ENCODE data around the gene GLTP.
A peak's percentile ranks its signal among the peaks of the same experiment; 100 is the strongest.

The GLTP gene

DNA sequence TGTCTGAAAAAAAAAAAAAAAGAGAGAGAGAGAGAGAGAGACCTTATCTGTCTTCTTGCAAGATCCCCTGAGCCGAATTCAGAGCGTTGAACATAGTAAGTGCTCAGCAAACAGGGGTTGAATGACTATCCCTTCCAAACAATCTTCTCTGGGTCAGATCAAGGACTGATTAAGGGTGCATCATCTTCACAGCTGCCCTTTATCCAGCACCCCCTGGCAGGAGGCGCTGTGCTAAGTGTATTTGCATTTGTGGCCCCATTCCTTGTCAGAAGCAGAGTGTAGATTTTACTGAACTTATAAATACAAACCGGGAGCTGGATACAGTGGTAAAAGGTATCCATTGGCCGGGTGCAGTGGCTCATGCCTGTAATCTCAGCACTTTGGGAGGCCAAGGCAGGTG, 38.3 kb downstream of the GLTP start:
- no peak for DNase-seq (ENCODE audit: low read depth)

DNA sequence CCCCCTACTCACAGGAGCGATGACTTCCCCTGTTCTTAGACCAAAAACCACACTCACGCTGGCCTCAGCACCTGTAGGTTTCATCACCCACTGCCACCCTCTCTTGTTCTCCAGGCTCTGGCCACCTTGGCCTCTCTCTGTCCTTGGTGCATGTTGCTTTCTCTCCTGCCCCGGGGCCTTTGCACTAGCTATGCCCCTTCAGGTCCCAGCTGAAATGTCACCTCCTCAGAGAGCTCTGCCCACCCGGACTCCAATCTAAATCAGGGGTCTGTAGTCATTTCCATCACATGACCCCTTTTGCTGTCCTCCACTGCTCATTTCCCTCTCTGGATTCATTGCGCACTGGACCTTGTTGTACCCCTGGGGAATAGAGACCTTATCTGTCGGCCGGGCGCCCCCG, 39.0 kb downstream of the GLTP start:
- DNase-seq (ENCODE audit: low read depth), result no peak

DNA sequence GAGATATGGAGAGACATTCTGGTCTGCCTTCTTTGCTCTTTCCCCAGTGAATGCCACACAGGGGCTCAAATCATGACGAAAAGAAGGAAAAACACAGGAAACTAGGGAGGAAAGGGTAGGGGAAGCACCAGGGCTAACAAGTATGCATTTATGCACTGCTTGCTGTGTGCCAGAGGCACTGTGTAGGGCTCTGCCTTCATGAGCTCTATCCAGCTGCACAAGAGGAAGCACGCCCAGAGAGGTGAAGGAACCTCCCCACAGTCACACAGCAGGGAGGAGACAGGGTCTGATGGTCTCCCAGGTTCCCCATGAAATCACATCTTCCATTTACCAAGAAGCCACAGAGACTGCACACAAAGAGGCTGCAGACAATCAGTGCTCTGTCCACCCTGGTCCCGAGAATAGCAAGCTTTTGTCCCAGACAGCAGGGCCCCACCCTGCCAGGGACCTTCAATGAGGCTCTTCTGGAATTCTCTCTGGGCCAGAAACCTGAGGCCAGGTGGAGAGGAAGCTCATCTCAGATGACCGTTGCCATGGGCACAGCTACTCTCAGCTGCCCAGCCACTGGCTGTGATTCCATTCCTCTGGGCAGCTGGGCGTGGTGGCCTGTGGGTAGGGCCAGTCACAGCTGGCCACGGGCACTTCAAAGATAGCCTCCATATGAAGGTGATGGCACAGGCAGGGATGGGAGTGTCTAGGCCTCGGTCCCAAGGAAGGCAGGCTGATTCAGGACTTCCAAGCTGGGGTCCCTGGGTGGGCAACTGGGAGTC, 39.9 kb downstream of the GLTP start:
- DNase-seq (ENCODE audit: low read depth), result no peak

DNA sequence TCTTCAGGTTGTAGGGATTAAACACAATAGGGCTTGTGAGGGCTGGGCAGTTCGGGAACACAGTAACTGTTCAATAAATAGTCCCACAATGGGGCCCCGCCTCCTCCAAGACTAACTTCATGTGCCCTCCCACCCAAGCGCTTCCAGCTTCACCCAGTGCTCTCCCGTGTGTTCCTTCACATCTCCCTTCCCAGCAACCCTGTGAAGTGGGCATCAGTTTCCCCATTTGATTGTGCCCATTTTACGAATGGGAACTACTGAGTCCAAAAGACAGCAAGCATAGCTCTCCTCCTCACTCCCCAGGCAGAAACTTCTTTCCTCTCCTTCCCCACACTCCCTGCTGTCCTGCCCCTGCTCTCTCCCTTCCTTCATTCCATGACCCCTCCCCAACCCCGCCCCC, 40.9 kb downstream of the GLTP start:
- no peak for DNase-seq (ENCODE audit: low read depth)

DNA sequence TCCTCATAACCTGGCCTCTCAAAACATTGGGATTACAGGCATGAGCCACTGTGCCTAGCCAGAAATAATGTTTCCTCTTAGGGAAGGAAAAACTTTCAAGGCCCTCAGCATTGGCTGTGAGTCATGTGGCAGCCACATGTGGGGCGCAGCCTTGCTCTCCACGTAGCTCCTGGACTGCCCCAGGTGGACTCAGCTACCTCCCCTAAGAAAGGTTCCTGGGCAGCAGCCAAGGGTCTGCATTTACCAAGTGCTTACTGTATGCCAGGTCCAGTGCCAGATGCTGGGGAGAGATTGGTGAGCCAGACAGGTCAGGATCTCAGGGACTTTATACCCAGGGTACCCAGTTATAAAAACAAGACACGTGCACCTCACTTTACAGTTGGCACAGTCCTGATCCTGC, 43.4 kb downstream of the GLTP start:
- DNase-seq (ENCODE audit: low read depth), result peak; percentile 66

DNA sequence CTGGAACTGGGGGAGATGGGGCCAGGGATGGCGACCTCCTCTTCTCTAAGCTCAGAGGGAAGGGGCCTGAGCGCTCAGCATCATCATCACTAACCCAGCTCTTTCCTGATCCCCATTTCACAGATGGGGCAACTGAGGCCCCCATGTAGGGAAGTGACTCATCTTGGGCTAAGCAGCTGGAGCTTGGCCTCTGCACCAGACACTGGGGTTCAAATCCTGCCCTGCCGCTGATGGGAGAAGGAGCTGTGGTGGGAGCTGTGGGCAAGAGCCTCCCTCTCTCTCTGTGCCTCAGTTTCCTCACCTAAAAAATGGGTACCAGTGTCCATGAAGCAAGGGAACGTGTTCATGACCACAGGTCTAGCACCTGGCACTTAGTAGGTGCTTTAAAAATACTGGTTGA, 44.5 kb downstream of the GLTP start:
- no peak for DNase-seq (ENCODE audit: low read depth)

DNA sequence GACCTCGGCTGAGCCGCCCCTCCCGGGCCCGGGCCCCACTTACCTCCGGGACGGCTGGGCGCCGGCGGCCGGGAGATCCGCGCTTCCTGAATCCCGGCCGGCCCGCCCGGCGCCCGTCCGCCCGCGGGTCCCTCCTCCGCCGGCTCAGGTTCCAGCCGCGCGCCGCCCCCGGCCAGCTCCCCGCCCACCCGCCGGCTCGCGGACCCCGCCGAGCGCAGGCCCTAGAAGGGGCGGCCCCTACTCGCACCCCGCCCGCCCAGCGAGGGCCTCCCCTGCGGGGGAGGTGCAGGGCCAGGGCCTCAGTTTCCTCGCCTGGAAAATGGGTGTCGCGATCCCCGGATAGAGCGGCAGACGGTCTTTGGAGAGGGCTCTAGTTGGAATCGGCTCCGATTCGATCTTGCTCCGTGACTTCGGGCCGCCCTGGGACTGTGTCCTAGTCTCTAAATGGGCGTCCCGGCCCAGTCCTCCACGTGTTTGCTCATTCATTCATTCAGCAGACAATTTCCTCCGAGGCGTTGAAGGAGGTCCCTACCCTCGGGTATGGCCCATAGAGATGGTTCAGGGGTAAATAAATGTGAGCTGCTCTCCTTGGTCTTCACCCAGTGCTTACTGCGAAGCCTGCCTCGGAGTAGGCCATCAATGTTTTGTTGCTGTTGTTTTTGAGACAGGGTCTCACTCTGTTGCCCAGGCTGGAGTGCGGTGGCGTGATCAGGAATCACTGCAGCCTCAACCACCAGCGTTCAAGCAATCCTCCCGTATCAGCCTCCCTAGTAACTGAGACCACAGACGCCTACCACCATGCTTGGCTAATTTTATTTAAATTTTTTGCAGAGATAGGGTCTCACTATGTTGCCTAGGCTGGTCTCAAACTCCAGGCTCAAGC, 46.8 kb downstream of the GLTP start, which contains the start of gene TRPV4:
TRPV4 (minus strand) TSS at position 92 of the 883 bp plus-strand sequence. CDS start 18,602 bp downstream, outside the sequence.
- DNase-seq (ENCODE audit: low read depth), result peak; percentile 32

DNA sequence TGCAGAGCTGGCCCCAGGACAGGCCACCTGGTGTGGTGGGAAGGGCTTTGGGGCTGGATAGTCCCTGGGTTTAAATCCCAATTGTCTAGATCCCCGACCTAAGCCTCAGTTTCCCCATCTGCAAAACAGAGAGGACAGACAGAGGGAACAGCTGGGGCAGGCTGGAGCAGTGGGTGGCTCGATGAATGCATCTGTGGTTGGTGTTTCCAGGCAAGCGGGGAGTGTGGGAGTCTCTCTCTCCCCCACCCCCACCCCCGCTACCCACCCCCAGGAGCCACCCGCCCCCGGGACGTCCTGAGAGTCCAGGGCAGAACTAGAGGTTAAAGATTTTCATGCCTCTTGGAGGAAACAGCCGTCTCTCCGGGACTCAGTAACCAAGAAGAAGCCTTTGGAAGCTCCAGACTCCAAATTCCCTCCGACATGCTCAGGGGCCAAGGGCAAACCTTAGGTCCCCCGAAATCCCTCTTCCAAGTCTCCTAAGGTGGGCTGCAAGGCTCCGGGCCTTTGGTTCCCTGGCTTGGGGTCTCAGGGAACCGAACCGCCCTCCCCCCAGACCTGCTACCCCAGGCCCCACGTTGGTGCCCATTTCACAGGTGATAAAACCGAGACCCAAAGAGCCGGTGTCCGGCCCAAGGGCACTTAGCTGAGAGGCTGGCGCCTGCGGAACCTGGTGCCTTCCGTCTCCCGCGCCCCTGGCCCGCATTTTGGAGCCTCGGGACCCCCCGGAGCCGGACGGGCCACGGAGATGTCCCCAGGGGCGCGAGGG, 47.6 kb downstream of the GLTP start:
- DNase-seq (ENCODE audit: low read depth), result no peak

DNA sequence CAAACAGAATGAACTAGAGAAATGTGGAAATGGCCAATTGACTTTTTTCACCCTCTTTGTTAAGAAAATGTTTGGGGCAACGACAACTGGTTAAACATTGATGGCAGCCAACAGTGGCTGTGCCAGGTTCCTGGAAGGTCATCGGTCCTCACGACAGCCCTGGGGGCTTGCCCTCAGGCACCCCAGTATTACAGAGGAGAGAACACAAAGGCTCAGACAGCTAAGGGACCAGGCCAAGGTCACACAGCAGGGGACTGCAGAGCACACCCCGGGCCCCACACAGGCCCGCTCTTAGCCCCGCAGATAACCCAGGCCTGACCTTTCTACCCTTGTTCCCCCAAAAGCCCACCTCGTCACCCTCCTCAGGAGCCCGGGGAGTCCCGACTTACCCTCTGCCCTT, 48.4 kb downstream of the GLTP start:
- no peak for DNase-seq (ENCODE audit: low read depth)

DNA sequence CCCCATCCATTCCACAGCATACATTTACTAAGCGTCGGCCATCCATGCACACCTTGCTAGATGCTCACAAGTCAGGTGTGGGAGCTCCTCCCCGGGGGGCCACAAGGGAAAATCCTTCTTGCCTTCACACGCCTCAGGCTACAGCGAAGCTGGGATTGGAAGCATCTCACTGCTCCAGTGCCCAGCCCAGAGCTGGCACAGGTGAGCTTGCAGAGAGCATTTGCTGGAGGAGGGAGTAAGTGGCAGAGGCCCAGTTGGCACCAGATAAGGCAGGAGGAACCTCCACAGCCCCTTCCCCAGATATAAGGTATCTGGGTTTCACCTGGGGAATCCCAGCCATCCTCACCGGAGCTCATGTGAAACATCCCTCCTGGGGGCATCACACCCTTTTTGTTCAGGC, 49.0 kb downstream of the GLTP start:
- no peak for DNase-seq (ENCODE audit: low read depth)

DNA sequence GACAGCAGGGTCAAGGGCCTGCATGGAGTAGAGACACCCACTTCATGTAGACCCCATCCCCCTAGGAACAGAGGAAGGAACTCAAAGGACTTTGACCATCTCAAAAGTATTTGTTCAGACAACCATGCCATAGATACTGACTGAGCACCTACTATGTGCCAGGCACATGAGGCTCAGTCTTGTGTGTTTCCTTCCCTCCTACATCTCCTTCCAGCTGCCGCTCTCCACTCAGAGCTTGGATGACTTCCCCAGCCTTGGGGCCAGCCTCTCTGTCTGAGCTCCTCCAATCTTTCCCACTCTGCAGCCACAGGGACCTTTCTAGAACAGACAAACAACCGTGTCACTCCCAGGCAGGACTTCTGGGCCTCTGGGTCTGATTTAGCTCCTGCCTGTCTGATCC, 49.6 kb downstream of the GLTP start:
- no peak for DNase-seq (ENCODE audit: low read depth)

DNA sequence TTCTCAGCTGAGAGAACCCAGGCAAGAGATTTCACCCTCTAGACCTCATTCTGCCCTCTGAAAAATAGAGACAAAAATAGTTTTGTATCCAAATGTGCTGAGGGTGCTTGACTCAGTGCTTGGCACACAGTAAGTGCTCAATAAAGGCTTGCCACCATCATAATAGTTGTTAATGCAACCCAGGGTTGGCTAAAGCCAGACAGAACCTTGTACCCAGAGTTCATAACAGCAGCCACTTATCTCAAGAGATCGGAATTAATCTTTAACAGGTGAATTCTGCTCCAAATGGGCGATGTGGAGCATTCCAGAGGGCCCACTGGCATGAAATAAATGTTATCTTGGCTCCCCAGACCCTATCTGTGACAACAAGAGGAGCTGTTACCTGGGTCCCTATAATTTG, 50.1 kb downstream of the GLTP start:
- no peak for DNase-seq (ENCODE audit: low read depth)

DNA sequence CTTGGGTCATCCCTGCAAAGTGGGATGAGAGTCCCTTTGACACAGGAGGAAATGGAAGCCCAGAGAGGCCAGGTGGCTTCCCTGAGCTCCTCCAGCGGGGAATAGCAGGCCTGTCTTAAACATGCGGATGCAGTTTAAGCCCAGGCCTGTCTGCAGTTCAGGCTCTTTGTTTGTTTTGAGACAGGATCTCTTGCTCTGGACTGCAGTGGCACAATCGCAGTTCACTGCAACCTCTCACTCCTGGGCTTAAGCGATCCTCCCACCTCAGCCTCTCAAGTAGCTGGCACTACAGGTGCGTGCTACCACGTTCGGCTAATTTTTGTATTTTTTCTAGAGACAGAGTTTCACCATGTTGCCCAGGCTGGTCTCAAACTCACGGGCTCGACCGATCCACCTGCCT, 50.7 kb downstream of the GLTP start:
- DNase-seq (ENCODE audit: low read depth), result no peak

DNA sequence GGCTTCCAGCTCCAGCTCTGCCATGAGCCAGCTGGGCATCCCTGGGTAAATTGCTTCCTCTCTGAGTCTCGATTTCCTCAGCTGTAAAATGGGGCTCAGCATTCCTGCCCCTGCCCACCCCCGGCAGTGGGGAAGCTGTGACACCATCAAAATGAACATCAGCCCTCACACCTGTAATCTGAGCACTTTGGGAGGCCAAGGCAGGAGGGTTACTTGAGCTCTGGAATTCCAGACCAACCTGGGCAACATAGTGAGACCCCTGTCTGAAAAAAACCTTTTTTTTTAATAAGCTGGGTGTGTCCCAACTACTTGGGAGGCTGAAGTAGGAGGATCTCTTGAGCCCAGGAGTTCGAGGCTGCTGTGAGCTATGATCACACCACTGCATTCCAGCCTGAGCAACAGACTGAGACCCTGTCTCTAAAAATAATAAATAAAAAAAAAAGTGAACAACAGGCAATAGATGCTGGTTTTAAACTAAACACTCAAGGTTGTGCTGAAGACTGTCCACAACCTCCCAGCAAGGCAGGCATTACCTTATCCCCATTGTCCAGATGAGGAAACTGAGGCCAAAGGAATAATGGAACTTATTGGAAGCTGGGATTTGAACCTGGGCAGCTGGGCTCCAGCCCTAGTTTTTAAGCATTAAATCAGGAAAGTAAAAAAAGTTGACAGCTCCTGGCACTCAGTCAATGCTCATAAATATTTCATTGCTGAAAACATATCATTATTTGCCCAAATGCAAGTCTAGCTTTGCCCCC, 51.4 kb downstream of the GLTP start:
- no peak for DNase-seq (ENCODE audit: low read depth)

DNA sequence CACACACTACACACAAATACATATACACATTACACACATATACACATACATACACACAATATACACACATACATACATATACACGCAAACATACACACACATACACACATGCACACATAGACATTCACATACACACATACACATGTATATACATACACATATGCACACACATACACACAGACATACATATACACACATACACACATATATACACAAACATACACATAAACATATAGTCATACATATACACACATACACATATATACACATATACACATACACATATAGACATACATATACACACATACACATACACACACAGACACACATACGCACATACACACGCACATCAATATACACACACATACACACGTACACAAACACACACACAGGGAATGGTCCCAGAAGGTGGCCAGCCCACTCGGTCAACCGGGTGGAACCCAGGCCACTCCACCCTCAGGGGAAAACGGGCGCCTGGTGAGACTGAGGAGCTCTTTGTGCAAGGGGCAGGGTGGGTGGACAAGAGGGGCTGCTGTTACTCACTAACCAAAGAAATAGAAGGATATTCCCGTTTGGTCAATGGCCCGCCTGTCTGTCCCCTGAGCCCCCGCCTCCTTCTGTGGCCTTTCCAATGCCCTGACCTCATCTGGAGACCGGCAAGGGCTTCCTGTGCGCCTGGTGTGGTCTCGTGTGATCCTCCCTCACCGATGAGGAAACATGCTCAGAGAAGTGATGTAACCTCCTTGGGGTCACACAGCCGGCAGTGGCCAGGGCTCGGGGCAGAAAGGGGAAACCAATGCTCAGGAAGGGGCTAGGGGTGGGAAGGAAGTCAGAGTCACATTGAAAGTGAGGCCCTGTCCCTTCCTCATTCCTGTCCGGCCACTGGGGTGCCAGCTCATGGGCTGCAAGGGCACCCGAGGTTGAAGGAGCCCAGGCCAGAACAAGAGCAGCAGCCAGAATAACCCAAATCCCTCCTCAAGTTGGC, 52.5 kb downstream of the GLTP start:
- no peak for DNase-seq (ENCODE audit: low read depth)

DNA sequence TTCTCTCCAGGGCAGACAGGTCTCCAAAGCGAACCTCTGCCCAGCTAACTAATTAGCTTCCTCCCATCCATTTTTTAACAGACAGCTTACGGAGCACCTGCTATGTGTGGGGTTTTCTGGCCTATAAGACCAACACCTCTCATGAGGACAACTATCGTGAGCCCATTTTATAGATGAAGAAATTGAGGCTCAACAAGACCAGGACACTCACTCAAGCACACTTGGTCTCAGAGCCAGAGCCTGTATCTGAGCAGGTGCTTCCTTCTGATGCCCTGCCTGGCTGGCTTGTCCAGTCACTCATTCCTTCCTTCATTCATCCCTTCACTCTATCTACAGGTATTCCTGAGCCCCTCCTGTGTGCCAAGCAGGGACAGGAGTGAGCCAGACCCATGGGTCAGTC, 53.3 kb downstream of the GLTP start:
- no peak for DNase-seq (ENCODE audit: low read depth)

DNA sequence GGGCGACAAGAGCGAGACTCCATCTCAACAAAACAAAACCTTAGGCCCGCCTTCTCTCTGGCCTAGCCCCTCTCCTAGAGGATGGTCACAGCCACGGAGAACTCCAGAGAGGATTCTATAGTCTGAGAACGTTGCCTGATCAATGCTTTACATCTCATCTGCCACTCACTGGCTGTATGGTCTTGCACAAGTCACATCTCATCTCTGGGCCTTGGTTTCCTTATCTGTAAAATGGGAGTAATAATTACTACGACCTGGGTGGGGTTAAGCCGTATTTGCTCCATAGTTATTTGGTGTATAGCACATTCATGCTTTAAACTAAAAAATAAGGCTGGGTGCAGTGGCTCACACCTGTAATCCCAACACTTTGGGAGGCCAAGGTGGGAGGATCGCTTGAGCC, 55.6 kb downstream of the GLTP start:
- no peak for DNase-seq (ENCODE audit: low read depth)

DNA sequence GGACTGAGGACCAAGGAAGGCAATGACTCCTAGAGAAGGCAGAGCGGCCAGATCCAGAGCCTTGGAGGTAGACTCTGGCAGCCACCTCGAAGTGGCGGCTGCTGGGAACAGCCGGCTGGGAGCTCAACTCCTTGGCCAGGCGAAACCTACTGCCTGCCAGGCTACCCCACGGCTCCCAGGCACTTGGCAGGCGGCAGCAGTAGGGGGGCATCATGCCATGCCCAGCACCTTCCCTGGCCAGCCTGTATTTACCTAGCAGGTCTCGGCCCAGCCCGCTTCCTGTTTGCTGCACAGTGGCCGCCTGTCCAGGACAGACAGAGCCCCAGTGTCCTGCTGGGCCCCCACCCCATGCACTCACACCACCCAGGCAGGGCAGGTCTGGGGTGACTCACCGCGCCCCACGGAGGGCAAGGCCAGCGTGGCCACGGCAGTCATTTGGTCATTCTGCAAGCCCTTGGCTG, 57.4 kb downstream of the GLTP start:
- peak; percentile 29 for DNase-seq (ENCODE audit: low read depth)

DNA sequence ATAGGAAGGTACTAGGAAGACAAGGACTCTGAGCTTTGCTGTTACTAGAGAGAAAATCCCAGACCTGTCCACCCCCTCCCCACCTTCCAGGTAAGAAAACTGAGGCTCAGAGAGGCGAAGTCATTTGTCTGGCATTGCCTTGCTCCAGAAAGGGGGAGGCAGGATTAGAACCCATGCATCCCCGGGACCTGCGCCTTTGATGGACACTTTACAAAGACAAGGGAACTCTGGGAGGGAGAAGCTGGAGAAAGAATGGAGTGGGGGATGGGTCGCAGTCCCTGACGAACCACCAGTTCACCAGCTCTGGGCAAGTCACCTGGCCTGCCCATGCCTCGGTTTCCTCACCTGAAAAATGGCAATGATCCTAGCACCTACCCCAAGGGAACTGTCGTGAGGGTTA, 57.9 kb downstream of the GLTP start:
- DNase-seq (ENCODE audit: low read depth), result no peak

DNA sequence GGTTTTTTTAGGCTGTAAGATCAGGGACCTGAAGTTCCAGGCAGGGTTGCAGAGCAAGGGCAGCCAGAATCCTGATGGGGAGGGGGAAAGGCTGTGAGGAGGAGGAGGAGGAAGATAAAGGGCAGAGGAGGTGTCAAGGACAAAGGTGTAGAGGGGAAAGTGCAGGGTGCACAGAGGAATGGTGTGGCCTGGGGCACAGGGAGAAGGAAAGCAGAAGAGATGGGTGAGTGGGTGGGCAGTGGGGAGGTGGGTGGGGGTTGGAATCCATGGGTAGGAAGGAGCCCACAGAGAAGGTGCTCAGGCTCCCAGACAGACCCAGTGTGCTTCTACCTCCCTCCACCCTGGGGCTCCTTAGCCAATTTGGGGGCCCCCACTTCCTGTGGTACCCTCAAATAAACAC, 58.4 kb downstream of the GLTP start:
- no peak for DNase-seq (ENCODE audit: low read depth)

Measured in ELR (cell line).